ENCODE results near the gene PROKR2.
A peak's percentile ranks its signal among the peaks of the same experiment; 100 is the strongest.

The PROKR2 gene

GRCh38 chr20:5357946-5358345 lies 41.2 kb upstream of the PROKR2 start:
- no peak overlapping the region for H3K4me3 ChIP-seq (ENCODE audit: low read depth, low read length)
- TF ChIP-seq CTCF (IDR thresholded peaks at IDR 0.05; ENCODE audit: low read depth, low read length, missing control alignments) = no peak
- DNase-seq = no peak
- no peaks in the 10 kb centered on the region for H3K36me3 ChIP-seq (replicated peaks)
- H3K27ac ChIP-seq = no peak overlapping the region
- H3K27me3 ChIP-seq (replicated peaks) = no peaks in the 10 kb centered on the region
- in situ Hi-C loops (cut with HindIII; ENCODE audit: low pct_ligation_motif_present, low sequenced_read_pairs) = no loop called here

GRCh38 chr20:5356941-5357340 lies 40.2 kb upstream of the PROKR2 start:
- DNase-seq = no peak
- H3K27me3 ChIP-seq (replicated peaks) = no peaks in the 10 kb centered on the region
- no peak for TF ChIP-seq CTCF (IDR thresholded peaks at IDR 0.05; ENCODE audit: low read depth, low read length, missing control alignments)
- no peaks in the 10 kb centered on the region for H3K36me3 ChIP-seq (replicated peaks)
- no peak overlapping the region for H3K4me3 ChIP-seq (ENCODE audit: low read depth, low read length)
- in situ Hi-C loops (cut with HindIII; ENCODE audit: low pct_ligation_motif_present, low sequenced_read_pairs) = no loop called here
- H3K27ac ChIP-seq = no peak overlapping the region

DNA sequence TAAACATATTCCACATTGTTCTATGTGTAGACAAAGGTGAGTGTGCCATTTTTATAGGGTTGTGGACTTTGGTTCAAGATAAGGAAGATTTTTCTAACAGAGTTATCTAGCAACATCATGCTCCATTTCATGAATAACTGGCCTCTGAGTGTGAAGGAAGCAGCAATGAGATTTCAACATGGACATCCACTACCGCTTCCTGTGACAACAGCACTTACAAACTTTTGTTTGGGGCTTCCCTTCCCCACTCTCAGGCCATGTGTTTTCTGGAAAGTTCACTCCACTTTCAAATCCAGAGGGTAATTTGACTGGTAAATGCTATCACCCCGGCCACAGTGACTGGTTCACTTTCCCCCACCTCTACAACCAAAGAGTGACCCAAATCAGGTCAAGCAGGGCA lies 38.1 kb upstream of the PROKR2 start:
- Histone ChIP-seq H3K4me3 (ENCODE audit: low read depth, low read length) (no peak overlapping the region), H3K27ac (peak overlapping the region; percentile 76), H3K36me3 (replicated peaks) (no peaks in the 10 kb centered on the region), H3K27me3 (replicated peaks) (no peaks in the 10 kb centered on the region)
- in situ Hi-C loops (cut with HindIII; ENCODE audit: low pct_ligation_motif_present, low sequenced_read_pairs) = no loop called here
- peak; percentile 11 for DNase-seq
- TF ChIP-seq CTCF (IDR thresholded peaks at IDR 0.05; ENCODE audit: low read depth, low read length, missing control alignments) = no peak

- peak; percentile 43 for DNase-seq
- in situ Hi-C loops (cut with HindIII; ENCODE audit: low pct_ligation_motif_present, low sequenced_read_pairs) = no loop called here
- peak overlapping the region; percentile 76 for H3K27ac ChIP-seq
- TF ChIP-seq CTCF (IDR thresholded peaks at IDR 0.05; ENCODE audit: low read depth, low read length, missing control alignments) = no peak
- no peaks in the 10 kb centered on the region for H3K27me3 ChIP-seq (replicated peaks)
- H3K4me3 ChIP-seq (ENCODE audit: low read depth, low read length) = no peak overlapping the region
- no peaks in the 10 kb centered on the region for H3K36me3 ChIP-seq (replicated peaks)
Measured at GRCh38 chr20:5353624-5354496, 37.1 kb upstream of the PROKR2 start.

DNA sequence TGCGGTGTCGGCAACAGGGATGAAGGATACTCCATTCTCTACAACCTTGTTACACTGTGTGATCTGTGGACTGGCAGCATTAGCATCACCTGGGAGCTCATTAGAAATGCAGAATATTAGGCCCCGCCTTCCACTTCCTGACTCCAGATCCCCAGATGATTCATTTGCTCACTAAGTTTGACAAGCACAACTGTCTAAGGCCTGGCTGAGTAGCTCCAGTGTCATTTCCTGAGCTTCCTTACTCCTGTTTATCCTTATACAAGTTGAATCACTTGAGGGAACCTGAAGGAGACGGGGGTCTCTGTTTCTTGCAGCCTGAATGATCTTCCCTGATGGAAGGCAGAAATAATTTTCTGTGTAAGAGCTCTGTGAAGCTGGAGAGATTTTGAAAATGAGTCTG lies 32.7 kb upstream of the PROKR2 start:
- in situ Hi-C loops (cut with HindIII; ENCODE audit: low pct_ligation_motif_present, low sequenced_read_pairs) = no loop called here
- Histone ChIP-seq H3K27me3 (replicated peaks) (no peaks in the 10 kb centered on the region), H3K27ac (no peak overlapping the region), H3K4me3 (ENCODE audit: low read depth, low read length) (no peak overlapping the region), H3K36me3 (replicated peaks) (no peaks in the 10 kb centered on the region)
- DNase-seq = peak; percentile 20
- TF ChIP-seq CTCF (IDR thresholded peaks at IDR 0.05; ENCODE audit: low read depth, low read length, missing control alignments) = no peak

- no peak for TF ChIP-seq CTCF (IDR thresholded peaks at IDR 0.05; ENCODE audit: low read depth, low read length, missing control alignments)
- no peak overlapping the region for H3K4me3 ChIP-seq (ENCODE audit: low read depth, low read length)
- DNase-seq = no peak
- H3K27me3 ChIP-seq (replicated peaks) = no peaks in the 10 kb centered on the region
- no peak overlapping the region for H3K27ac ChIP-seq
- no peaks in the 10 kb centered on the region for H3K36me3 ChIP-seq (replicated peaks)
- in situ Hi-C loops (cut with HindIII; ENCODE audit: low pct_ligation_motif_present, low sequenced_read_pairs) = no loop called here
Measured at GRCh38 chr20:5342021-5342420, 25.3 kb upstream of the PROKR2 start.

All from brain microvascular endothelial cell (primary cell).